Transverse colon (tissue), 4 donors: Measurements from ENCODE around the gene ZDHHC13. TPM values are rescaled to one million over a fixed set of nuclear protein-coding genes. Genes with fewer than 3 reads are reported as not detected.

Source experiments
- DNase-seq: peaks from one replicate; pipeline ENCODE4 v3.0.0-alpha.2; 2019
- H3K27ac ChIP-seq, 4 donors: fragments of 200-600 bp; sonication (generic); 2 replicates each; pipeline ENCODE4 v1.5.1; 2016 to 2018; ENCODE audit warnings: inconsistent platforms in 4 of 4
- H3K27me3 ChIP-seq: fragments of 200-600 bp; sonication (generic); 2 replicates; pipeline ENCODE4 v1.5.1; 2017; ENCODE audit warnings: inconsistent platforms
- H3K36me3 ChIP-seq, 4 donors: fragments of 200-600 bp; sonication (generic); 2 replicates each; pipeline ENCODE4 v1.5.1; 2017 to 2019; ENCODE audit warnings: inconsistent platforms in 4 of 4
- H3K4me1 ChIP-seq, 4 donors: fragments of 200-600 bp; sonication (generic); 2 replicates each; pipeline ENCODE4 v1.5.1; 2017 to 2020; ENCODE audit warnings: inconsistent platforms in 4 of 4
- H3K4me3 ChIP-seq, 4 donors: fragments of 200-600 bp; sonication (generic); 1 replicate in 1 of 4; 2 replicates in 3 of 4; pipeline versions ENCODE4 v1.5.1 to v1.6.1; 2017 to 2019; ENCODE audit warnings: inconsistent platforms in 4 of 4
- H3K9me3 ChIP-seq, 2 donors: fragments of 200-600 bp; sonication (generic); 2 replicates each; pipeline ENCODE4 v1.5.1; 2017 to 2019; ENCODE audit warnings: inconsistent platforms in 2 of 2
- EP300 ChIP-seq: sonication (generic); formaldehyde crosslinking; IDR thresholded peaks from one replicate; pipeline ENCODE4 v1.6.1; 2017; ENCODE audit warnings: antibody characterized with exemption, low read depth
- POLR2A ChIP-seq: fragments of 450-650 bp; IDR thresholded peaks from one replicate; pipeline ENCODE4 v1.6.1; 2016; ENCODE audit warnings: antibody characterized with exemption, mild to moderate bottlenecking, moderate library complexity
- POLR2AphosphoS5 ChIP-seq, 3 donors: sonication (generic); formaldehyde crosslinking; IDR thresholded peaks; one replicate each; pipeline ENCODE4 v1.6.1; 2016; ENCODE audit warnings: antibody characterized with exemption in 3 of 3
- whole genome bisulfite sequencing, 2 donors: methylation state at CpG; one replicate each; pipeline ENCODE4 v1.1.5; 2018; ENCODE audit warnings: low coverage in 1 of 2; 5-methylcytosine and 5-hydroxymethylcytosine counted together
- in situ Hi-C, 4 donors: fragments of 200-750 bp; cut with MboI; loops; one replicate each; pipeline versions ENCODE4 v1.15.0 to v1.15.1; 2017; ENCODE audit warnings: low sequenced_read_pairs in 3 of 4, low pct_ligation_motif_present in 1 of 4, low pct_unique_long_range_greater_than_20kb in 1 of 4
- intact Hi-C: fragments of 100-400 bp; cut with DNase I; formaldehyde crosslinking; loops from one replicate; pipeline ENCODE4 v1.15.1; 2023; ENCODE audit warnings: low total_unique reads
- total RNA-seq, 4 donors: library from RNA; depleted of rRNA; stranded (reverse); fragments of >200 nt; gene quantifications; one replicate each; pipeline ENCODE4 v1.1.0, GENCODE V29; 2016
- TF ChIP-seq, protein P1 (sequence below), 5 experiments: fragments of 200-600 bp in 3 of 5; fragments of 450-650 bp in 2 of 5; sonication (generic) in 3 of 5; IDR thresholded peaks; 1 replicate in 2 of 5; 2 replicates in 3 of 5; pipeline ENCODE4 v1.5.1; 2016 to 2017; ENCODE audit warnings: antibody characterized with exemption in 5 of 5, inconsistent platforms in 3 of 5, mild to moderate bottlenecking in 2 of 5, moderate library complexity in 1 of 5

Gene ZDHHC13
- total RNA-seq, 4 donors from 2014 or later = 16.1 to 33.3 (median 28.3) TPM

DNA sequence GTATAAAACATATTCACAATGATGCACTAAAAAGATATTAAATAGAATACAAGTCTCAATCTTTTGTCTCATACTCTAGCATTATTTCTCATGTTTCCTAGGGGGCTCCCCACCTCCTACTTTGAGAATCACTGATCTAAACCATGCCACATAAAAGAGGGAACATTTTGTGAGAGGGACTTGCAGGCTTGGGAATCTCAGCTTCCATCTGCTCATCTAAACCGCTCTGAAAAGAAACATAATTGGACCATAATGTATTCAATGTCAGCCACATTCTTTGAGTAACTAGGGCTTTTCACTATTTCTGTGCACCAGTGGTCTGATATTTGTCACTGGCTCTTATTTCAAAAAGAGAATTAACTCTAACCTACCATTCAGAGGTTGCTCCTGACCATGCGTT lies 91.2 kb downstream of the ZDHHC13 start:
- intact Hi-C loops = no loop called here
- no peak for DNase-seq
- no peaks in the 10 kb centered on the region for H3K27me3 ChIP-seq
- peaks cover 0 to 5% (median 0%) of the 10 kb centered on the region in 4 donors for H3K4me1 ChIP-seq
- H3K4me3 ChIP-seq = no peak overlapping the region
- H3K27ac ChIP-seq = no peak overlapping the region
- 80 to 100% methylated on average over 2 of the region's 2 CpGs for WGBS, 2 donors
- in situ Hi-C loops = no loop called here
- TF ChIP-seq, protein P1, sequence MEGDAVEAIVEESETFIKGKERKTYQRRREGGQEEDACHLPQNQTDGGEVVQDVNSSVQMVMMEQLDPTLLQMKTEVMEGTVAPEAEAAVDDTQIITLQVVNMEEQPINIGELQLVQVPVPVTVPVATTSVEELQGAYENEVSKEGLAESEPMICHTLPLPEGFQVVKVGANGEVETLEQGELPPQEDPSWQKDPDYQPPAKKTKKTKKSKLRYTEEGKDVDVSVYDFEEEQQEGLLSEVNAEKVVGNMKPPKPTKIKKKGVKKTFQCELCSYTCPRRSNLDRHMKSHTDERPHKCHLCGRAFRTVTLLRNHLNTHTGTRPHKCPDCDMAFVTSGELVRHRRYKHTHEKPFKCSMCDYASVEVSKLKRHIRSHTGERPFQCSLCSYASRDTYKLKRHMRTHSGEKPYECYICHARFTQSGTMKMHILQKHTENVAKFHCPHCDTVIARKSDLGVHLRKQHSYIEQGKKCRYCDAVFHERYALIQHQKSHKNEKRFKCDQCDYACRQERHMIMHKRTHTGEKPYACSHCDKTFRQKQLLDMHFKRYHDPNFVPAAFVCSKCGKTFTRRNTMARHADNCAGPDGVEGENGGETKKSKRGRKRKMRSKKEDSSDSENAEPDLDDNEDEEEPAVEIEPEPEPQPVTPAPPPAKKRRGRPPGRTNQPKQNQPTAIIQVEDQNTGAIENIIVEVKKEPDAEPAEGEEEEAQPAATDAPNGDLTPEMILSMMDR (IDR thresholded peaks at IDR 0.05) = no peak
- TF ChIP-seq POLR2AphosphoS5 (IDR thresholded peaks at IDR 0.05) (no peak), EP300 (no peak), POLR2A (no peak)
- H3K9me3 ChIP-seq = no peaks in the 10 kb centered on the region
- H3K36me3 ChIP-seq = no peaks in the 10 kb centered on the region

DNA sequence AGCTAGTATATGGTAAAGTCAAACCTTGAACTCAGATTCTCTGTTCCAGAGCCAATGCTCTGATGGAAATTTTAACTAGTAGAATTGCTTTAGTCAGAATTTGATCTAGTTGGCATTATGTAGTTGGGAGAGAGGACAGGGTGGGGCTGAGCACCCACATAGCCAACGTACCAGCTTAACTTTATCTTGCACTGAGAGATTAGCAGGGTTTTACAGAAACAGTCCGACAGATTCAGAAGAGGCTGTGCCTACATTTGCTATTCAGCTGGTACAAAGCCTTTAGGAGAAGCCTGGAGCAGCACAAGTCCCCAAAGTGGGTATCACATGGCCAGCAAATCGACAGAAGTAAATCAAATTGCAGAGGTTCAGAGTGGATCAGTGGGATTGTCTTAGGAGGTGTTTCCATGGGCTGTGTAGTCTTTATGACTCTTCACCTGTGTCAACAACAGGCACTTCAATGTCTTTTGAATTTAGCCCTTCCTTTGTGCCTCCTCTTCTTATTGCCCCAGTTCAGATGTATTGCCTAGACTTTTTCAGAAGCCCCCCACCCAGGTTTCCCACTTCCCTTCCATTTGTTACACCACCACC lies 92.1 kb downstream of the ZDHHC13 start:
- intact Hi-C loops = no loop called here

DNA sequence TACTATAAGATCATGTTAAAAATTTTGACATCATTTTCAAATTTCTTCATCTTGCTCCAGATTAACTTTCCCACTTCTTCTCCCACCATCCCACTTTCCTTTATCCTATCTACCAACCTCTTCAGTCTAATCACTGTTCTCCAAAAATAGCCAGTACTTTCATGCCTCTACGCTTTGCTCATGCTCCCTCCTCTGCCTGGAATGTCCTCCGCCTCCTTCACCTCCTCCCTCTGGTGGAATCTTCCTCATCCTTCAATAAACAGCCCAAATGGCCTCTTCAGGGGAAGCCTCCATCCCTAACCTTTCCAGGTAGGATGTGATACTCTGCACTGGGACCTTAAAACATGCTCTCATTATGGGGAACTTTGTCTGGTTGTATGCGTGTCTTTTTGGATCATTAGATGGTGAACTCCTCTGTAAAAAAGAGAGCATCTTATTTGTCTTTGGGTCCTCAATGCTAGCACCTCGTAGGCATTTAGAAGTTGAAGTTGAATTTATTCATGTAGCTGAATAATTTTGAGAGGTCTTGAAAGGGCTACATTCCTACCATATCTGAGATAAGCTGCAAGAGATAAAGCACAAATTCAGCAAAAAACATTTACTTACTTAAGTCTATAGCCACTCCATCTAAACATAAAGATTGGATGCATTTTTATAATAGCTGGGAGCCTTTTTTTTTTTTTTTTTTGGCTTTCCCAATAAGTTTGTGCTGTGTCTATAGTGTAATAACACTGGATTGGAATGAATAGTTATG lies 92.8 kb downstream of the ZDHHC13 start:
- intact Hi-C loops (no loop called here), in situ Hi-C loops (no loop called here)
- Histone ChIP-seq H3K36me3 (no peaks in the 10 kb centered on the region), H3K9me3 (no peaks in the 10 kb centered on the region), H3K4me1 (peaks cover 0 to 5% (median 0%) of the 10 kb centered on the region in 4 donors), H3K27me3 (no peaks in the 10 kb centered on the region), H3K4me3 (no peak overlapping the region), H3K27ac (no peak overlapping the region)
- 67 to 81% methylated on average over 4 of the region's 4 CpGs for WGBS, 2 donors
- TF ChIP-seq EP300 = no peak
- no peak for TF ChIP-seq POLR2A
- TF ChIP-seq, protein P1 (IDR thresholded peaks at IDR 0.05) = no peak
- no peak for TF ChIP-seq POLR2AphosphoS5 (IDR thresholded peaks at IDR 0.05)
- DNase-seq = no peak

More for the DNA sequence above, 92.1 kb downstream of the ZDHHC13 start:
- Histone ChIP-seq H3K27ac (no peak overlapping the region), H3K27me3 (no peaks in the 10 kb centered on the region), H3K4me3 (no peak overlapping the region), H3K36me3 (no peaks in the 10 kb centered on the region), H3K4me1 (peaks cover 0 to 5% (median 0%) of the 10 kb centered on the region in 4 donors), H3K9me3 (no peaks in the 10 kb centered on the region)
- 43 to 53% methylated on average over 1 to 3 of the region's 3 CpGs for WGBS, 2 donors
- in situ Hi-C loops = no loop called here
- TF ChIP-seq, protein P1 (IDR thresholded peaks at IDR 0.05) = no peak
- no peak for DNase-seq

DNA sequence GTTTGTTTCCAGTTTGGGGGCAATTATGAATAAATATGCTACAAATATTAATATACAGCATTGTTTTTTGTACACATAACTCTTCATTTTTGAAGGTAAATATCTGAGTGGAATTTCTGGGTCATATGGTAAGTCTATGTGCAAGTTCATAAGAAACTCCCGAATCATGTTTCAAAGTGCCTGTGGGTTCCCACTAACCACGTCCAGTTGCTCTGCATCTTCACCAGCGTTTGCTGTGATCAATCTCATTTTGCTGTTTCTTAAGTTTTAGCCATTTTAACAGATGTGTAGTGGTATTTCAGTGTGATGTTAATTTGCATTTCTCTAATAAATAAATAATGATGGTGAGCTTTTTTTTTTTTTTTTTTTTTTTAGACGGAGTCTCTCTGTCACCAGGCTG lies 99.1 kb downstream of the ZDHHC13 start:
- H3K4me1 ChIP-seq = no peaks in the 10 kb centered on the region

More for the DNA sequence above, 99.1 kb downstream of the ZDHHC13 start:
- WGBS, 2 donors = 84 to 100% methylated on average over 1 to 4 of the region's 4 CpGs
- H3K9me3 ChIP-seq = no peaks in the 10 kb centered on the region
- DNase-seq = no peak
- intact Hi-C loops = no loop called here
- in situ Hi-C loops = no loop called here
- TF ChIP-seq EP300 (no peak), POLR2A (no peak), POLR2AphosphoS5 (IDR thresholded peaks at IDR 0.05) (no peak)
- TF ChIP-seq, protein P1 (IDR thresholded peaks at IDR 0.05) = no peak
- no peak overlapping the region for H3K4me3 ChIP-seq
- H3K27me3 ChIP-seq = no peaks in the 10 kb centered on the region
- H3K27ac ChIP-seq = no peak overlapping the region
- H3K36me3 ChIP-seq = no peaks in the 10 kb centered on the region
